Spleen (tissue), 7 donors: ENCODE results near the gene NGFR.

Experiments used
- CTCF ChIP-seq, 11 experiments: fragments of 200-600 bp in 7 of 11; fragments of 450-650 bp in 4 of 11; sonication (generic) in 4 of 11; IDR thresholded peaks in 8 of 11; conservative IDR thresholded peaks in 3 of 11; 1 replicate in 7 of 11; 2 replicates in 4 of 11; pipeline versions ENCODE4 v1.4.0 to v1.8.0; 2016 to 2021; ENCODE audit warnings: antibody characterized with exemption in 11 of 11, inconsistent platforms in 4 of 11, mild to moderate bottlenecking in 1 of 11
- POLR2A ChIP-seq, 3 donors: fragments of 450-650 bp; IDR thresholded peaks; one replicate each; pipeline ENCODE4 v1.5.1; 2017; ENCODE audit warnings: antibody characterized with exemption in 3 of 3, mild to moderate bottlenecking in 1 of 3
- POLR2AphosphoS5 ChIP-seq, 3 donors: sonication (generic); formaldehyde crosslinking; IDR thresholded peaks; one replicate each; pipeline ENCODE4 v1.5.1; 2017; ENCODE audit warnings: antibody characterized with exemption in 3 of 3
- donor health status: DM: no; HTN: no; CAD: no; lungs with moderate emphysema.
- donor health status: DM: no; HTN: no; CAD: no.
- donor health status: DM: no; HTN: no; CAD: no.

GRCh38 chr17:49556223-49556943, 61.3 kb downstream of the NGFR start:
- peak; percentile 82 to 98 (median 96) for TF ChIP-seq CTCF (IDR thresholded peaks at IDR 0.05 in 8 of 11, conservative IDR thresholded peaks at IDR 0.05 in 3 of 11)
- no peak for TF ChIP-seq POLR2A (IDR thresholded peaks at IDR 0.05)
- TF ChIP-seq POLR2AphosphoS5 (IDR thresholded peaks at IDR 0.05): peak in 2 of 3 donors; percentile 54 to 71
